ENCODE results near the gene SVEP1.

Gene SVEP1

GRCh38 chr9:110561826-110562225 is 17.7 kb downstream of the SVEP1 start:
- no peak for DNase-seq (ENCODE audit: insufficient read length, low spot score)
- no peak for TF ChIP-seq POU2F2 (IDR thresholded peaks at IDR 0.05; ENCODE audit: low read depth, low read length)
- no peak for TF ChIP-seq TAF1 (IDR thresholded peaks at IDR 0.05; ENCODE audit: low read depth, low read length)
- no peak for TF ChIP-seq POLR2AphosphoS5 (IDR thresholded peaks at IDR 0.05; ENCODE audit: low read depth, low read length)
- TF ChIP-seq PAX5 (IDR thresholded peaks at IDR 0.05; ENCODE audit: insufficient read depth, low read length, severe bottlenecking) = no peak
- TF ChIP-seq SPI1 (IDR thresholded peaks at IDR 0.05; ENCODE audit: low read depth, low read length) = no peak
- TF ChIP-seq POLR2A (IDR thresholded peaks at IDR 0.05; ENCODE audit: low read depth, low read length) = no peak
- FAIRE-seq = no peak

GRCh38 chr9:110559869-110560268 is 19.7 kb downstream of the SVEP1 start:
- FAIRE-seq = no peak
- TF ChIP-seq POU2F2 (IDR thresholded peaks at IDR 0.05; ENCODE audit: low read depth, low read length) (no peak), TAF1 (IDR thresholded peaks at IDR 0.05; ENCODE audit: low read depth, low read length) (no peak), POLR2AphosphoS5 (IDR thresholded peaks at IDR 0.05; ENCODE audit: low read depth, low read length) (no peak), SPI1 (IDR thresholded peaks at IDR 0.05; ENCODE audit: low read depth, low read length) (no peak), PAX5 (IDR thresholded peaks at IDR 0.05; ENCODE audit: insufficient read depth, low read length, severe bottlenecking) (no peak), POLR2A (IDR thresholded peaks at IDR 0.05; ENCODE audit: low read depth, low read length) (no peak)

GRCh38 chr9:110555551-110556331 is 23.8 kb downstream of the SVEP1 start:
- no peak for FAIRE-seq
- no peak for DNase-seq (ENCODE audit: insufficient read length, low spot score)
- TF ChIP-seq POLR2A (IDR thresholded peaks at IDR 0.05; ENCODE audit: low read depth, low read length) = no peak
- no peak for TF ChIP-seq POU2F2 (IDR thresholded peaks at IDR 0.05; ENCODE audit: low read depth, low read length)
- TF ChIP-seq TAF1 (IDR thresholded peaks at IDR 0.05; ENCODE audit: low read depth, low read length) = no peak
- TF ChIP-seq PAX5 (IDR thresholded peaks at IDR 0.05; ENCODE audit: insufficient read depth, low read length, severe bottlenecking) = no peak
- TF ChIP-seq POLR2AphosphoS5 (IDR thresholded peaks at IDR 0.05; ENCODE audit: low read depth, low read length) = no peak
- no peak for TF ChIP-seq SPI1 (IDR thresholded peaks at IDR 0.05; ENCODE audit: low read depth, low read length)

More at GRCh38 chr9:110559869-110560268, 19.7 kb downstream of the SVEP1 start:
- DNase-seq (ENCODE audit: insufficient read length, low spot score) = no peak

- DNase-seq (ENCODE audit: insufficient read length, low spot score) = no peak
- no peak for FAIRE-seq
- TF ChIP-seq POLR2A (IDR thresholded peaks at IDR 0.05; ENCODE audit: low read depth, low read length) (no peak), SPI1 (IDR thresholded peaks at IDR 0.05; ENCODE audit: low read depth, low read length) (no peak), TAF1 (IDR thresholded peaks at IDR 0.05; ENCODE audit: low read depth, low read length) (no peak), POLR2AphosphoS5 (IDR thresholded peaks at IDR 0.05; ENCODE audit: low read depth, low read length) (no peak), POU2F2 (IDR thresholded peaks at IDR 0.05; ENCODE audit: low read depth, low read length) (no peak), PAX5 (IDR thresholded peaks at IDR 0.05; ENCODE audit: insufficient read depth, low read length, severe bottlenecking) (no peak)
Measured at GRCh38 chr9:110546411-110546871, 33.1 kb downstream of the SVEP1 start.

GRCh38 chr9:110545705-110546104 is 33.8 kb downstream of the SVEP1 start:
- no peak for FAIRE-seq
- DNase-seq (ENCODE audit: insufficient read length, low spot score) = no peak
- TF ChIP-seq TAF1 (IDR thresholded peaks at IDR 0.05; ENCODE audit: low read depth, low read length) = no peak
- TF ChIP-seq POLR2AphosphoS5 (IDR thresholded peaks at IDR 0.05; ENCODE audit: low read depth, low read length) = no peak
- TF ChIP-seq SPI1 (IDR thresholded peaks at IDR 0.05; ENCODE audit: low read depth, low read length) = no peak
- TF ChIP-seq POLR2A (IDR thresholded peaks at IDR 0.05; ENCODE audit: low read depth, low read length) = no peak
- TF ChIP-seq POU2F2 (IDR thresholded peaks at IDR 0.05; ENCODE audit: low read depth, low read length) = no peak
- TF ChIP-seq PAX5 (IDR thresholded peaks at IDR 0.05; ENCODE audit: insufficient read depth, low read length, severe bottlenecking) = no peak

GRCh38 chr9:110543631-110544051 is 35.9 kb downstream of the SVEP1 start:
- TF ChIP-seq POLR2A (IDR thresholded peaks at IDR 0.05; ENCODE audit: low read depth, low read length) = no peak
- DNase-seq (ENCODE audit: insufficient read length, low spot score) (no peak), FAIRE-seq (no peak)

GRCh38 chr9:110541950-110542349 is 37.6 kb downstream of the SVEP1 start:
- TF ChIP-seq POLR2AphosphoS5 (IDR thresholded peaks at IDR 0.05; ENCODE audit: low read depth, low read length) = no peak
- no peak for TF ChIP-seq PAX5 (IDR thresholded peaks at IDR 0.05; ENCODE audit: insufficient read depth, low read length, severe bottlenecking)
- TF ChIP-seq TAF1 (IDR thresholded peaks at IDR 0.05; ENCODE audit: low read depth, low read length) = no peak
- no peak for TF ChIP-seq POLR2A (IDR thresholded peaks at IDR 0.05; ENCODE audit: low read depth, low read length)
- no peak for TF ChIP-seq SPI1 (IDR thresholded peaks at IDR 0.05; ENCODE audit: low read depth, low read length)
- no peak for TF ChIP-seq POU2F2 (IDR thresholded peaks at IDR 0.05; ENCODE audit: low read depth, low read length)
- no peak for FAIRE-seq

GRCh38 chr9:110538647-110539041 is 40.9 kb downstream of the SVEP1 start:
- no peak for FAIRE-seq
- DNase-seq (ENCODE audit: insufficient read length, low spot score) = no peak
- TF ChIP-seq PAX5 (IDR thresholded peaks at IDR 0.05; ENCODE audit: insufficient read depth, low read length, severe bottlenecking) (no peak), POLR2A (IDR thresholded peaks at IDR 0.05; ENCODE audit: low read depth, low read length) (no peak), POLR2AphosphoS5 (IDR thresholded peaks at IDR 0.05; ENCODE audit: low read depth, low read length) (no peak), TAF1 (IDR thresholded peaks at IDR 0.05; ENCODE audit: low read depth, low read length) (no peak), POU2F2 (IDR thresholded peaks at IDR 0.05; ENCODE audit: low read depth, low read length) (no peak), SPI1 (IDR thresholded peaks at IDR 0.05; ENCODE audit: low read depth, low read length) (no peak)

More at GRCh38 chr9:110541950-110542349, 37.6 kb downstream of the SVEP1 start:
- no peak for DNase-seq (ENCODE audit: insufficient read length, low spot score)

- no peak for DNase-seq (ENCODE audit: insufficient read length, low spot score)
Measured at GRCh38 chr9:110537841-110538646, 41.5 kb downstream of the SVEP1 start.

More at GRCh38 chr9:110537841-110538646, 41.5 kb downstream of the SVEP1 start:
- TF ChIP-seq POU2F2 (IDR thresholded peaks at IDR 0.05; ENCODE audit: low read depth, low read length) = no peak
- TF ChIP-seq POLR2AphosphoS5 (IDR thresholded peaks at IDR 0.05; ENCODE audit: low read depth, low read length) = no peak
- no peak for TF ChIP-seq SPI1 (IDR thresholded peaks at IDR 0.05; ENCODE audit: low read depth, low read length)
- TF ChIP-seq PAX5 (IDR thresholded peaks at IDR 0.05; ENCODE audit: insufficient read depth, low read length, severe bottlenecking) = no peak
- TF ChIP-seq TAF1 (IDR thresholded peaks at IDR 0.05; ENCODE audit: low read depth, low read length) = no peak
- TF ChIP-seq POLR2A (IDR thresholded peaks at IDR 0.05; ENCODE audit: low read depth, low read length) = no peak
- FAIRE-seq = no peak

All from GM12891 (cell line).